Esophagus muscularis mucosa (tissue), 4 donors: ENCODE results near the gene MAP3K4. TPM values are rescaled to one million over a fixed set of nuclear protein-coding genes. Genes with fewer than 3 reads are reported as not detected.

Experiments
- DNase-seq: peaks from one replicate; pipeline ENCODE4 v3.0.0-alpha.2; 2017; ENCODE audit errors: extremely low spot score
- H3K27ac ChIP-seq, 4 donors: fragments of 200-600 bp; sonication (generic); replicated peaks in 1 of 4; 1 replicate in 3 of 4; 2 replicates in 1 of 4; pipeline ENCODE4 v1.5.1; 2016 to 2019; ENCODE audit warnings: mild to moderate bottlenecking in 1 of 4
- H3K27me3 ChIP-seq, 4 donors: fragments of 200-600 bp; sonication (generic); one replicate each; pipeline versions ENCODE4 v1.5.1 to v1.6.0; 2016 to 2019
- H3K36me3 ChIP-seq, 4 donors: fragments of 200-600 bp; sonication (generic); one replicate each; pipeline ENCODE4 v1.5.1; 2016 to 2019
- H3K4me1 ChIP-seq, 4 donors: fragments of 200-600 bp; sonication (generic); one replicate each; pipeline ENCODE4 v1.5.1; 2016 to 2019
- H3K4me3 ChIP-seq, 4 donors: fragments of 200-600 bp; sonication (generic); 1 replicate in 2 of 4; 2 replicates in 2 of 4; pipeline ENCODE4 v1.5.1; 2016 to 2019; ENCODE audit warnings: mild to moderate bottlenecking in 4 of 4, moderate library complexity in 1 of 4
- H3K9me3 ChIP-seq, 4 donors: fragments of 200-600 bp; sonication (generic); 1 replicate in 3 of 4; 2 replicates in 1 of 4; pipeline ENCODE4 v1.5.1; 2016 to 2019
- EP300 ChIP-seq: sonication (generic); formaldehyde crosslinking; IDR thresholded peaks from one replicate; pipeline ENCODE4 v1.6.1; 2017; ENCODE audit warnings: antibody characterized with exemption
- POLR2A ChIP-seq: fragments of 450-650 bp; IDR thresholded peaks from one replicate; pipeline ENCODE4 v1.6.1; 2017; ENCODE audit warnings: antibody characterized with exemption, moderate library complexity, mild to moderate bottlenecking, low read depth
- POLR2AphosphoS5 ChIP-seq, 2 donors: sonication (generic); formaldehyde crosslinking; IDR thresholded peaks; one replicate each; pipeline ENCODE4 v1.6.1; 2017; ENCODE audit warnings: antibody characterized with exemption in 2 of 2
- WGBS: methylation state at CpG from one replicate; pipeline ENCODE4 v1.1.5; 2018; 5-methylcytosine and 5-hydroxymethylcytosine counted together
- intact Hi-C: fragments of 100-400 bp; cut with DNase I; formaldehyde crosslinking; loops from one replicate; pipeline ENCODE4 v1.15.1; 2023
- total RNA-seq, 4 donors: library from RNA; depleted of rRNA; stranded (reverse); fragments of >200 nt; gene quantifications; one replicate each; pipeline versions ENCODE4 v1.1.0 to v1.2.1, GENCODE V29; 2016
- TF ChIP-seq, protein P1 (sequence below), 3 experiments: fragments of 200-600 bp in 2 of 3; fragments of 450-650 bp in 1 of 3; sonication (generic) in 2 of 3; IDR thresholded peaks; one replicate each; pipeline ENCODE4 v1.5.1; 2017 to 2019; ENCODE audit warnings: antibody characterized with exemption in 3 of 3, mild to moderate bottlenecking in 2 of 3, moderate library complexity in 1 of 3

Gene MAP3K4
- total RNA-seq, 4 donors from 2014 or later, result 17.9 to 22.8 (median 21.5) TPM

GRCh38 chr6:160998217-160998616 lies 6.6 kb downstream of the MAP3K4 start:
- no peak overlapping the region for H3K4me3 ChIP-seq
- no peaks in the 10 kb centered on the region for H3K36me3 ChIP-seq
- DNase-seq, result no peak
- H3K4me1 ChIP-seq, result peaks cover 27 to 46% (median 35%) of the 10 kb centered on the region in 4 donors
- intact Hi-C loops, result no loop called here
- no peak overlapping the region for H3K27ac ChIP-seq
- no peaks in the 10 kb centered on the region for H3K27me3 ChIP-seq
- WGBS, result 95% methylated on average over 3 of the region's 3 CpGs
- H3K9me3 ChIP-seq, result no peaks in the 10 kb centered on the region
- TF ChIP-seq POLR2AphosphoS5 (IDR thresholded peaks at IDR 0.05) (no peak), EP300 (no peak), POLR2A (no peak)
- TF ChIP-seq, protein P1, sequence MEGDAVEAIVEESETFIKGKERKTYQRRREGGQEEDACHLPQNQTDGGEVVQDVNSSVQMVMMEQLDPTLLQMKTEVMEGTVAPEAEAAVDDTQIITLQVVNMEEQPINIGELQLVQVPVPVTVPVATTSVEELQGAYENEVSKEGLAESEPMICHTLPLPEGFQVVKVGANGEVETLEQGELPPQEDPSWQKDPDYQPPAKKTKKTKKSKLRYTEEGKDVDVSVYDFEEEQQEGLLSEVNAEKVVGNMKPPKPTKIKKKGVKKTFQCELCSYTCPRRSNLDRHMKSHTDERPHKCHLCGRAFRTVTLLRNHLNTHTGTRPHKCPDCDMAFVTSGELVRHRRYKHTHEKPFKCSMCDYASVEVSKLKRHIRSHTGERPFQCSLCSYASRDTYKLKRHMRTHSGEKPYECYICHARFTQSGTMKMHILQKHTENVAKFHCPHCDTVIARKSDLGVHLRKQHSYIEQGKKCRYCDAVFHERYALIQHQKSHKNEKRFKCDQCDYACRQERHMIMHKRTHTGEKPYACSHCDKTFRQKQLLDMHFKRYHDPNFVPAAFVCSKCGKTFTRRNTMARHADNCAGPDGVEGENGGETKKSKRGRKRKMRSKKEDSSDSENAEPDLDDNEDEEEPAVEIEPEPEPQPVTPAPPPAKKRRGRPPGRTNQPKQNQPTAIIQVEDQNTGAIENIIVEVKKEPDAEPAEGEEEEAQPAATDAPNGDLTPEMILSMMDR (IDR thresholded peaks at IDR 0.05), result no peak

DNA sequence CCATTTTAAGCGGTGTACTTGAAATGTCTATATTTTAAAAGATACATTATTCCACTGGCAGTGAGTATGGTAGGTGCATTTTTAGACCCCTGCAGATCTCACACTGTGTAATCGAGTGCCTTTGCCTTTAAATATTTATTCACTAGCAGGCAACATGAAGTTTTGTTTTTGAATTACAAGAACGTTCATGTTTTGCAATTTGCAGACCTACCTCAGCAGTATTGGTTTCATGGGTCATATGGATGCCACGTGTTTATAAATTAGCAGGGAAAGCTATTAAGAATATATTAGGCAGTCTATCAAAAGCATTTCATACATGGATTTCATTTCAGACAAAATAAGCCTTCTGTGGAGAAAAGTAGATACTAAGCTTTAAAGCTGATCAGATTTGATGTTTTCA lies 7.2 kb downstream of the MAP3K4 start:
- intact Hi-C loops, result no loop called here
- DNase-seq, result no peak
- H3K27me3 ChIP-seq, result no peaks in the 10 kb centered on the region
- H3K27ac ChIP-seq, result no peak overlapping the region
- no peak overlapping the region for H3K4me3 ChIP-seq
- no peak for TF ChIP-seq EP300
- no peaks in the 10 kb centered on the region for H3K36me3 ChIP-seq
- peaks cover 21 to 41% (median 32%) of the 10 kb centered on the region in 4 donors for H3K4me1 ChIP-seq
- no peaks in the 10 kb centered on the region for H3K9me3 ChIP-seq
- 88% methylated on average over 4 of the region's 4 CpGs for WGBS

DNA sequence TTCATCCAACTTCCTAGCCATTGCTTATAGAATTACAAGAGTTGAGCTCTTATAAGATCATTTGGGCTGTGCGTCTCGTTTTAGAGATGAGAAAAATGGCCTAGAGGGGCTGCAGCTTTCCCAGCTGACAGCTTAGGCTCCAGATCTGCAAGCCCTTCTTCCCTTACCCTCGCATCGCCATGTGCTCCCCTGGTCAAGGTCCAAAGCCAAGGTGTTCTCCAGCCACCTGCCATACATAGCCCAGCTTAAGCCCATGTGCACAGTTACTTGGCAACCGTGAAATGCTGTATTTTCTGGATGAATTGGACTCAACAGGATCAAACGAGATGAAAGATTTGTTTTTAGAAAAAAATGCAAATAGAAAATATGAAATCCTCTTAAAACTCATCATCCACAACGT lies 7.9 kb downstream of the MAP3K4 start:
- DNase-seq, result peak; percentile 70

GRCh38 chr6:161000632-161001031 lies 9.1 kb downstream of the MAP3K4 start:
- Histone ChIP-seq H3K4me3 (no peak overlapping the region), H3K36me3 (no peaks in the 10 kb centered on the region), H3K4me1 (peaks cover 12 to 28% (median 21%) of the 10 kb centered on the region in 4 donors), H3K27ac (no peak overlapping the region), H3K27me3 (no peaks in the 10 kb centered on the region), H3K9me3 (no peaks in the 10 kb centered on the region)
- 96% methylated on average over 1 of the region's 1 CpG for WGBS
- DNase-seq, result no peak
- intact Hi-C loops, result no loop called here
- no peak for TF ChIP-seq EP300
- TF ChIP-seq, protein P1 (IDR thresholded peaks at IDR 0.05), result no peak
- no peak for TF ChIP-seq POLR2A
- TF ChIP-seq POLR2AphosphoS5 (IDR thresholded peaks at IDR 0.05), result no peak

More for the DNA sequence above, 7.9 kb downstream of the MAP3K4 start:
- peaks cover 14 to 33% (median 28%) of the 10 kb centered on the region in 4 donors for H3K4me1 ChIP-seq
- no peaks in the 10 kb centered on the region for H3K36me3 ChIP-seq
- H3K27me3 ChIP-seq, result no peaks in the 10 kb centered on the region
- TF ChIP-seq POLR2A, result no peak
- TF ChIP-seq POLR2AphosphoS5 (IDR thresholded peaks at IDR 0.05), result no peak
- no peak for TF ChIP-seq EP300
- TF ChIP-seq, protein P1 (IDR thresholded peaks at IDR 0.05), result no peak
- 90% methylated on average over 7 of the region's 7 CpGs for WGBS
- H3K9me3 ChIP-seq, result no peaks in the 10 kb centered on the region
- no peak overlapping the region for H3K4me3 ChIP-seq
- no peak overlapping the region for H3K27ac ChIP-seq
- intact Hi-C loops, result no loop called here

DNA sequence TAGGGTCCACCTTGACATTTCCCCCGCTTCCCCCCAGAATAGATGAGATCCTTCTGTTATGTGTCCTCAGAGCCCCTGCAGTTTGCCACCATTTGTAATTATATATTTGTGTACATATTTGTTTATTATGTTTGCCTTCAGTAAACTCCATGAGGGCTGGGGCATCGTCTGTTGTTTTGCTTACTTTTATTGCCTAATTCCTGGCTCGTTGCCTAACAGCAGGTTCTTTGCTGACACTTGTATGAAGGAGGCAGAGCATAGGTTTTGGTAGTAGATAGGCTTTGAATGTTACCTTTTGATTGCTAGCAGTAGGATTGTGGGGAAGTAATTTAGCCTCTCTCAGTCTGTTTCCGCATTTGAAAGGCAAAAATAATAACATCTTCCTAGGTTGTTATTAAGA lies 9.9 kb downstream of the MAP3K4 start:
- H3K9me3 ChIP-seq, result no peaks in the 10 kb centered on the region
- DNase-seq, result no peak
- intact Hi-C loops, result no loop called here

More for the DNA sequence above, 9.9 kb downstream of the MAP3K4 start:
- Histone ChIP-seq H3K4me3 (no peak overlapping the region), H3K4me1 (peaks cover 12 to 28% (median 18%) of the 10 kb centered on the region in 4 donors), H3K27me3 (no peaks in the 10 kb centered on the region), H3K36me3 (no peaks in the 10 kb centered on the region), H3K27ac (no peak overlapping the region)
- TF ChIP-seq EP300, result no peak
- no peak for TF ChIP-seq POLR2A
- TF ChIP-seq, protein P1 (IDR thresholded peaks at IDR 0.05), result no peak
- TF ChIP-seq POLR2AphosphoS5 (IDR thresholded peaks at IDR 0.05), result no peak
- 72% methylated on average over 4 of the region's 4 CpGs for WGBS
